IMR-90 (cell line): ENCODE data around the gene KCNMA1.

Experiments used
- MAZ ChIP-seq: IDR thresholded peaks from 2 replicates; pipeline ENCODE4 v1.6.1; 2012; ENCODE audit warnings: low read depth, mild to moderate bottlenecking, low read length, improper control_type of control experiment, moderate library complexity, borderline replicate concordance
- POLR2A ChIP-seq: IDR thresholded peaks from 2 replicates; pipeline ENCODE4 v1.6.1; 2012; ENCODE audit warnings: mild to moderate bottlenecking, low read depth, low read length
- RAD21 ChIP-seq: IDR thresholded peaks from 2 replicates; pipeline ENCODE4 v1.6.1; 2012; ENCODE audit warnings: low read length, improper control_type of control experiment
- RCOR1 ChIP-seq: IDR thresholded peaks from 2 replicates; pipeline ENCODE4 v1.6.1; 2012; ENCODE audit warnings: mild to moderate bottlenecking, low read length, improper control_type of control experiment; ENCODE audit not compliant: insufficient replicate concordance
- USF2 ChIP-seq: fragments of 150-350 bp; IDR thresholded peaks from 2 replicates; pipeline ENCODE4 v1.6.1; 2017; ENCODE audit warnings: mild to moderate bottlenecking, antibody characterized with exemption, low read length, low read depth
- TF ChIP-seq, protein P1 (sequence below): conservative IDR thresholded peaks from 2 replicates; pipeline ENCODE4 v1.5.1; 2012; ENCODE audit warnings: mild to moderate bottlenecking, low read depth, low read length, improper control_type of control experiment

- TF ChIP-seq, protein P1, sequence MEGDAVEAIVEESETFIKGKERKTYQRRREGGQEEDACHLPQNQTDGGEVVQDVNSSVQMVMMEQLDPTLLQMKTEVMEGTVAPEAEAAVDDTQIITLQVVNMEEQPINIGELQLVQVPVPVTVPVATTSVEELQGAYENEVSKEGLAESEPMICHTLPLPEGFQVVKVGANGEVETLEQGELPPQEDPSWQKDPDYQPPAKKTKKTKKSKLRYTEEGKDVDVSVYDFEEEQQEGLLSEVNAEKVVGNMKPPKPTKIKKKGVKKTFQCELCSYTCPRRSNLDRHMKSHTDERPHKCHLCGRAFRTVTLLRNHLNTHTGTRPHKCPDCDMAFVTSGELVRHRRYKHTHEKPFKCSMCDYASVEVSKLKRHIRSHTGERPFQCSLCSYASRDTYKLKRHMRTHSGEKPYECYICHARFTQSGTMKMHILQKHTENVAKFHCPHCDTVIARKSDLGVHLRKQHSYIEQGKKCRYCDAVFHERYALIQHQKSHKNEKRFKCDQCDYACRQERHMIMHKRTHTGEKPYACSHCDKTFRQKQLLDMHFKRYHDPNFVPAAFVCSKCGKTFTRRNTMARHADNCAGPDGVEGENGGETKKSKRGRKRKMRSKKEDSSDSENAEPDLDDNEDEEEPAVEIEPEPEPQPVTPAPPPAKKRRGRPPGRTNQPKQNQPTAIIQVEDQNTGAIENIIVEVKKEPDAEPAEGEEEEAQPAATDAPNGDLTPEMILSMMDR, result no peak
- TF ChIP-seq POLR2A (no peak), RAD21 (no peak), USF2 (no peak), RCOR1 (no peak), MAZ (no peak)
Measured at GRCh38 chr10:77152256-77152655, 485.4 kb downstream of the KCNMA1 start.
